Mucosa of descending colon (tissue), 3 donors: ENCODE data around the gene MYH6. TPM values are rescaled to one million over a fixed set of nuclear protein-coding genes. Genes with fewer than 3 reads are reported as not detected.

ENCODE experiments used
- ATAC-seq: fragments of 200-7000 bp; cut with Tn5 transposase; one replicate; pipeline ENCODE4 v1.9.1; 2020; ENCODE audit warnings: mild to moderate bottlenecking, moderate library complexity
- DNase-seq, 3 donors: peaks; one replicate each; pipeline ENCODE4 v3.0.0-alpha.2; 2020
- H3K36me3 ChIP-seq: fragments of 200-600 bp; one replicate; pipeline ENCODE4 v1.8.0; 2021; ENCODE audit warnings: low read depth, mild to moderate bottlenecking
- H3K4me1 ChIP-seq: fragments of 200-600 bp; one replicate; pipeline ENCODE4 v1.8.0; 2021; ENCODE audit warnings: low read depth, mild to moderate bottlenecking
- H3K4me3 ChIP-seq: fragments of 200-600 bp; one replicate; pipeline ENCODE4 v1.8.0; 2021; ENCODE audit warnings: mild to moderate bottlenecking
- H3K9me3 ChIP-seq: fragments of 200-600 bp; one replicate; pipeline ENCODE4 v1.8.0; 2021; ENCODE audit warnings: mild to moderate bottlenecking
- intact Hi-C, 2 donors: fragments of 100-400 bp; cut with DNase I in 1 of 2; cut with micrococcal nuclease in 1 of 2; formaldehyde crosslinking; loops; one replicate each; pipeline versions ENCODE4 v1.11.0 to v1.11.1; 2022; cut with DNase I, micrococcal nuclease
- microRNA-seq: library from miRNA; unstranded; fragments of <30 nt; microRNA quantifications from one replicate; pipeline ENCODE4, GENCODE V29; 2019
- total RNA-seq, 3 donors: library from RNA; stranded (reverse); fragmentation: NEBNext Ultra II Directional in 2 of 3; extraction: Animal tissue kit (Norgen Biotek cat#: 25700) in 2 of 3; gene quantifications; one replicate each; pipeline versions ENCODE4 v1.2.1 to v1.2.4, GENCODE V29; 2021 to 2023
- TF ChIP-seq, protein P1 (sequence below): fragments of 200-600 bp; IDR thresholded peaks from one replicate; pipeline ENCODE4 v1.8.0; 2022; ENCODE audit warnings: antibody characterized with exemption, mild to moderate bottlenecking
- donor health status: DM: no; HTN: no; CAD: no; lungs with moderate emphysema.
- donor health status: DM: no; HTN: no; CAD: no.
- donor health status: DM: no; HTN: yes; CAD: no.

Gene MYH6
- total RNA-seq, 3 donors from 2014 or later: 0.09 to 1.4 TPM; not detected in 1

DNA sequence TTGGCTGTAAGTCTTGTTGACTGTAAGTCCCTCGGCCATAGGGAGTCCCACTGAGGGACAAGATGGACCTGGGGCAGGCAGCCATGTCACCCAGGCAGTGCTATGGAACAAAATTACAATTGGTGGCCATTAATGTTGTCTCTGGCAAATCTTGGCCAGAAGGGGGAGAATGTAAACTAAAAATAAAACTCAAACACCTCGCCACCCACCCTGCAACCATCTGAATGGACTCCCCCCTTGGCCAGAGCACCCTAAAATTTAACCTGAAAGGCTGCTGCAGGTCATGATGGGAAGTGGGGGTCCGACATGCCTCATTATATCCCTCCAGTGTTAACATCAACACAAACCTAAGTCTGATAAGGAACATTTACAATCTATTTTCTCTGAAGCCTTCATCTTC lies 63.6 kb downstream of the MYH6 start:
- Histone ChIP-seq H3K4me1 (no peaks in the 10 kb centered on the region), H3K9me3 (peaks cover 7% of the 10 kb centered on the region), H3K4me3 (no peak overlapping the region), H3K36me3 (no peaks in the 10 kb centered on the region)
- ATAC-seq (no peak), DNase-seq (no peak)
- intact Hi-C loops: no loop called here
- TF ChIP-seq, protein P1, sequence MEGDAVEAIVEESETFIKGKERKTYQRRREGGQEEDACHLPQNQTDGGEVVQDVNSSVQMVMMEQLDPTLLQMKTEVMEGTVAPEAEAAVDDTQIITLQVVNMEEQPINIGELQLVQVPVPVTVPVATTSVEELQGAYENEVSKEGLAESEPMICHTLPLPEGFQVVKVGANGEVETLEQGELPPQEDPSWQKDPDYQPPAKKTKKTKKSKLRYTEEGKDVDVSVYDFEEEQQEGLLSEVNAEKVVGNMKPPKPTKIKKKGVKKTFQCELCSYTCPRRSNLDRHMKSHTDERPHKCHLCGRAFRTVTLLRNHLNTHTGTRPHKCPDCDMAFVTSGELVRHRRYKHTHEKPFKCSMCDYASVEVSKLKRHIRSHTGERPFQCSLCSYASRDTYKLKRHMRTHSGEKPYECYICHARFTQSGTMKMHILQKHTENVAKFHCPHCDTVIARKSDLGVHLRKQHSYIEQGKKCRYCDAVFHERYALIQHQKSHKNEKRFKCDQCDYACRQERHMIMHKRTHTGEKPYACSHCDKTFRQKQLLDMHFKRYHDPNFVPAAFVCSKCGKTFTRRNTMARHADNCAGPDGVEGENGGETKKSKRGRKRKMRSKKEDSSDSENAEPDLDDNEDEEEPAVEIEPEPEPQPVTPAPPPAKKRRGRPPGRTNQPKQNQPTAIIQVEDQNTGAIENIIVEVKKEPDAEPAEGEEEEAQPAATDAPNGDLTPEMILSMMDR: no peak

DNA sequence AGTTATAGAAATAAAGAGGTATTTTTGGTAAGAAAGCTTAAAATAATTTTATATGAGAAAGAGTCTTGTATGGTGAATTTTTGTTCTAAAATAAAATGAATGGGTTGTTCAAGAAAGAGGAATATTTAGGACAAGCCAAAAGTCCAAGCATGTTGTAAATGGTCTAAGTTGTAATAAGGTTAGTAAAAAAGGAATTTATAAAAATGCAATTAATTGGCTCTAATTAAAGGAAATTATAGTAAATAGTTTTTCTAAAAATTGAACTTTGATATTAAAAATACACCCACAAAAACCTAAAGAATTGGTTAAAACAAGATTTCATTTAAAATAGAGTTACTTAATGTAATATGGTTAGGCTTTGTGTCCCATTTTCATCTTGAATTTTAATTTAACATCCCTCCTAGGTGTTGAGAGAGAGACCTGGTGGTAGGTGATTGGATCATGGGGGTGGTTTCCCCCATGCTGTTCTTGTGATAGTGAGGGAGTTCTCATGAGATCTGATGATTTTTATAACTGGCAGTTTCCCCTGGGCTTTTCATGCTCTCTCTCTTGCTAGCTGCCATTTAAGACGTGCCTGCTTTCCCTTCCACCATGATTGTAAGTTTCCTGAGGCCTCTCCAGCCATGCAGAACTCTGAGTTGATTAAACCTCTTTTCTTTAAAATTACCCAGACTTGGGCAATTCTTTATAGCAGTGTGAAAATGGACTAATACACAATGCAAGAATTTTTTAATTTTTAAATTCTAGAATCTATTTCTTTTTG lies 68.4 kb downstream of the MYH6 start:
- TF ChIP-seq, protein P1: no peak
- Histone ChIP-seq H3K4me1 (no peaks in the 10 kb centered on the region), H3K36me3 (no peaks in the 10 kb centered on the region), H3K9me3 (peaks cover 10% of the 10 kb centered on the region), H3K4me3 (no peak overlapping the region)
- no peak for DNase-seq
- intact Hi-C loops: no loop called here
- ATAC-seq: no peak

DNA sequence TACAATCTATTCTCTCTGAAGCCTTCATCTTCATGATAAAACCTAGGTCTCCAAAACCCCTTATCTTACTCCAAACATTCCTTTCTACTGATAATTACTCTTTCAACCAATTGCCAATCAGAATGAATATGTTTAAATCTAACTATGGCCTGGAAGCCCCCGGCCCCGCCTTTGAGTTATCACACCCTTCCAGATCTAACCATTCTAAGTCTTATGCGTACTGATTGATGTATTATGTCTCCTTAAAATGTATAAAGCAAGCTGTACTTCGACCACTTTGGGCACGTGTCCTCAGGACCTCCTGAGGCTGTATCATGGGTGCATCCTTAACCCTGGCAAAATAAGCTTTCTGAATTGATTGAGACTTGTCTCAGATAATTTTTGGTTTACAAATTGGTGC lies 72.5 kb downstream of the MYH6 start:
- DNase-seq (no peak), ATAC-seq (no peak)
- intact Hi-C loops: no loop called here

More for the DNA sequence above, 72.5 kb downstream of the MYH6 start:
- Histone ChIP-seq H3K36me3 (no peaks in the 10 kb centered on the region), H3K4me3 (no peak overlapping the region), H3K9me3 (peaks cover 10% of the 10 kb centered on the region), H3K4me1 (no peaks in the 10 kb centered on the region)
- TF ChIP-seq, protein P1: no peak

Small RNA genes lying within 50 kb of the gene (microRNA-seq; reads per million reads assigned to microRNA genes)
- gene MIR208A (not detected), gene MIR208B (not detected)

Other genes starting within 250 kb of the MYH6 start
- 10 to 100 TPM; 16.0 to 26.4 (median 22.0) TPM for gene SLC7A8, start 224.6 kb downstream of the MYH6 start, total RNA-seq
- not detected for gene RNF212B, start 170.3 kb downstream of the MYH6 start, total RNA-seq
- gene HOMEZ, start 122.1 kb downstream of the MYH6 start, total RNA-seq: 10 to 100 TPM; 15.3 to 18.3 (median 17.3) TPM
- 10 to 100 TPM; 16.2 to 17.3 (median 17.1) TPM for gene PPP1R3E, start 105.4 kb downstream of the MYH6 start, total RNA-seq
- gene BCL2L2, start 101.4 kb downstream of the MYH6 start, total RNA-seq: 100 to 1,000 TPM in 1 of 3 donors, 10 to 100 TPM in 2; 40.6 to 116 (median 41.4) TPM
- gene PABPN1, start 86.8 kb downstream of the MYH6 start, total RNA-seq: 100 to 1,000 TPM; 157 to 185 (median 157) TPM
- 10 to 100 TPM in 1 of 3 donors, 1 to 10 TPM in 2; 2.3 to 35.5 (median 5.4) TPM for gene SLC22A17, start 55.4 kb downstream of the MYH6 start, total RNA-seq
- 10 to 100 TPM in 1 of 3 donors, 1 to 10 TPM in 1, under 1 TPM in 1; 0.98 to 16.6 (median 3.3) TPM for gene EFS, start 43.1 kb downstream of the MYH6 start, total RNA-seq
- gene IL25, start 35.5 kb downstream of the MYH6 start, total RNA-seq: not detected
- gene CMTM5, start 31.2 kb downstream of the MYH6 start, total RNA-seq: 1 to 10 TPM in 1 of 3 donors, under 1 TPM in 2; 0.58 to 3.5 (median 0.58) TPM
- 1 to 10 TPM in 2 of 3 donors, under 1 TPM in 1; 0.13 to 6.2 (median 1.2) TPM for gene MYH7, start 27.4 kb upstream of the MYH6 start, total RNA-seq
- gene NGDN, start 61.4 kb upstream of the MYH6 start, total RNA-seq: 10 to 100 TPM; 29.1 to 35.3 (median 29.9) TPM
- 1 to 10 TPM in 2 of 3 donors, under 1 TPM in 1; 0.92 to 3.2 (median 1.6) TPM for gene ZFHX2, start 143.5 kb upstream of the MYH6 start, total RNA-seq
- gene THTPA, start 148.0 kb upstream of the MYH6 start, total RNA-seq: 10 to 100 TPM; 16.8 to 17.4 (median 17.4) TPM
- 100 to 1,000 TPM in 2 of 3 donors, 10 to 100 TPM in 1; 95.4 to 271 (median 122) TPM for gene AP1G2, start 159.5 kb upstream of the MYH6 start, total RNA-seq
- gene JPH4, start 170.5 kb upstream of the MYH6 start, total RNA-seq: 1 to 10 TPM in 1 of 3 donors, under 1 TPM in 2; 0.26 to 3.7 (median 0.87) TPM
- under 1 TPM in 2 of 3 donors, not detected in 1; 0.26 to 0.34 TPM for gene DHRS2, start 228.1 kb upstream of the MYH6 start, total RNA-seq